ENCODE results near the gene MCAT. TPM values are rescaled to one million over a fixed set of nuclear protein-coding genes. Genes with fewer than 3 reads are reported as not detected.
A peak's percentile ranks its signal among the peaks of the same experiment; 100 is the strongest.

Gene MCAT
- total RNA-seq, 2 experiments from 2014 or later, result 13.8 to 16.9 TPM

GRCh38 chr22:43159484-43160178, 16.4 kb upstream of the MCAT start:
- CTCF ChIA-PET, result interaction anchor here (0.5 kb wide), 1 partner anchor 15 kb away, joined by 3 read pairs; no protein-coding TSS in a partner anchor
- DNase-seq (no peak), ATAC-seq (no peak)
- intact Hi-C loops (cut with DNase I, micrococcal nuclease), result no loop called here
- no peak overlapping the region for H3K27ac Mint-ChIP-seq
- no peaks in the 10 kb centered on the region for H3K9me3 Mint-ChIP-seq (ENCODE audit: low read depth)
- H3K27me3 Mint-ChIP-seq, result no peaks in the 10 kb centered on the region
- H3K4me1 Mint-ChIP-seq, result peaks cover 9% of the 10 kb centered on the region
- no peak overlapping the region for H3K4me3 Mint-ChIP-seq
- H3K36me3 Mint-ChIP-seq (ENCODE audit: low read depth), result no peaks in the 10 kb centered on the region
- POLR2A ChIA-PET, result no interaction called here

GRCh38 chr22:43158778-43159483, 15.7 kb upstream of the MCAT start:
- Mint-ChIP-seq H3K27me3 (no peaks in the 10 kb centered on the region), H3K27ac (no peak overlapping the region), H3K9me3 (ENCODE audit: low read depth) (no peaks in the 10 kb centered on the region), H3K4me3 (no peak overlapping the region), H3K4me1 (peaks cover 11% of the 10 kb centered on the region), H3K36me3 (ENCODE audit: low read depth) (no peaks in the 10 kb centered on the region)
- ChIA-PET CTCF (interaction anchor here (0.5 kb wide), 1 partner anchor 15 kb away, joined by 3 read pairs; no protein-coding TSS in a partner anchor), POLR2A (no interaction called here)
- intact Hi-C loops (cut with DNase I, micrococcal nuclease), result no loop called here
- DNase-seq (no peak), ATAC-seq (no peak)

- H3K9me3 Mint-ChIP-seq (ENCODE audit: low read depth), result no peaks in the 10 kb centered on the region
- peaks cover 12% of the 10 kb centered on the region for H3K4me1 Mint-ChIP-seq
- no peak overlapping the region for H3K27ac Mint-ChIP-seq
- DNase-seq (no peak), ATAC-seq (no peak)
- no peak overlapping the region for H3K4me3 Mint-ChIP-seq
- H3K27me3 Mint-ChIP-seq, result no peaks in the 10 kb centered on the region
- POLR2A ChIA-PET, result no interaction called here
- no peaks in the 10 kb centered on the region for H3K36me3 Mint-ChIP-seq (ENCODE audit: low read depth)
- intact Hi-C loops (cut with DNase I, micrococcal nuclease), result no loop called here
- CTCF ChIA-PET, result no interaction called here
Observed at GRCh38 chr22:43157874-43158546, 14.8 kb upstream of the MCAT start.

GRCh38 chr22:43156413-43156812, 13.2 kb upstream of the MCAT start:
- ChIA-PET CTCF (no interaction called here), POLR2A (no interaction called here)
- Mint-ChIP-seq H3K27me3 (no peaks in the 10 kb centered on the region), H3K4me1 (peaks cover 14% of the 10 kb centered on the region), H3K4me3 (no peak overlapping the region), H3K36me3 (ENCODE audit: low read depth) (no peaks in the 10 kb centered on the region), H3K9me3 (ENCODE audit: low read depth) (no peaks in the 10 kb centered on the region), H3K27ac (no peak overlapping the region)
- DNase-seq, result no peak
- ATAC-seq, result no peak
- intact Hi-C loops (cut with DNase I, micrococcal nuclease), result no loop called here

- no peak overlapping the region for H3K27ac Mint-ChIP-seq
- intact Hi-C loops (cut with DNase I, micrococcal nuclease), result no loop called here
- no peak overlapping the region for H3K4me3 Mint-ChIP-seq
- no peaks in the 10 kb centered on the region for H3K36me3 Mint-ChIP-seq (ENCODE audit: low read depth)
- no peaks in the 10 kb centered on the region for H3K27me3 Mint-ChIP-seq
- no peak for ATAC-seq
- DNase-seq, result no peak
- H3K4me1 Mint-ChIP-seq, result peaks cover 17% of the 10 kb centered on the region
- POLR2A ChIA-PET, result no interaction called here
- CTCF ChIA-PET, result no interaction called here
- H3K9me3 Mint-ChIP-seq (ENCODE audit: low read depth), result no peaks in the 10 kb centered on the region
Observed at GRCh38 chr22:43155789-43156188, 12.6 kb upstream of the MCAT start.

GRCh38 chr22:43154887-43155536, 11.8 kb upstream of the MCAT start:
- no peak for ATAC-seq
- POLR2A ChIA-PET, result no interaction called here
- H3K27ac Mint-ChIP-seq, result no peak overlapping the region
- CTCF ChIA-PET, result no interaction called here
- no peak overlapping the region for H3K4me3 Mint-ChIP-seq
- no peak for DNase-seq
- intact Hi-C loops (cut with DNase I, micrococcal nuclease), result no loop called here
- no peaks in the 10 kb centered on the region for H3K9me3 Mint-ChIP-seq (ENCODE audit: low read depth)
- H3K27me3 Mint-ChIP-seq, result no peaks in the 10 kb centered on the region
- H3K4me1 Mint-ChIP-seq, result peaks cover 18% of the 10 kb centered on the region
- H3K36me3 Mint-ChIP-seq (ENCODE audit: low read depth), result no peaks in the 10 kb centered on the region

- Mint-ChIP-seq H3K27ac (no peak overlapping the region), H3K27me3 (no peaks in the 10 kb centered on the region), H3K36me3 (ENCODE audit: low read depth) (no peaks in the 10 kb centered on the region), H3K4me3 (no peak overlapping the region), H3K4me1 (peaks cover 20% of the 10 kb centered on the region), H3K9me3 (ENCODE audit: low read depth) (no peaks in the 10 kb centered on the region)
- intact Hi-C loops (cut with DNase I, micrococcal nuclease), result no loop called here
- no peak for DNase-seq
- ChIA-PET POLR2A (no interaction called here), CTCF (no interaction called here)
- no peak for ATAC-seq
Observed at GRCh38 chr22:43153899-43154298, 10.7 kb upstream of the MCAT start.

GRCh38 chr22:43152357-43153071, 9.3 kb upstream of the MCAT start:
- H3K36me3 Mint-ChIP-seq (ENCODE audit: low read depth), result no peaks in the 10 kb centered on the region
- H3K9me3 Mint-ChIP-seq (ENCODE audit: low read depth), result no peaks in the 10 kb centered on the region
- H3K27me3 Mint-ChIP-seq, result no peaks in the 10 kb centered on the region
- peak overlapping the region; percentile 78 for H3K27ac Mint-ChIP-seq
- ChIA-PET POLR2A (interaction anchor here (1.0 kb wide), 1 partner anchor 537 kb away, joined by 3 read pairs; no protein-coding TSS in a partner anchor), CTCF (interaction anchor here (0.9 kb wide), 1 partner anchor 83 kb away, joined by 5 read pairs; no protein-coding TSS in a partner anchor)
- peaks cover 29% of the 10 kb centered on the region for H3K4me1 Mint-ChIP-seq
- H3K4me3 Mint-ChIP-seq, result peak overlapping the region; percentile 88
- ATAC-seq, result peak; percentile 88
- peak; percentile 81 for DNase-seq
- intact Hi-C loops (cut with DNase I, micrococcal nuclease), result no loop called here

GRCh38 chr22:43152003-43152356, 8.8 kb upstream of the MCAT start:
- H3K4me3 Mint-ChIP-seq, result peak overlapping the region; percentile 88
- CTCF ChIA-PET, result no interaction called here
- intact Hi-C loops (cut with DNase I, micrococcal nuclease), result no loop called here
- peaks cover 2% of the 10 kb centered on the region for H3K36me3 Mint-ChIP-seq (ENCODE audit: low read depth)
- ATAC-seq, result peak; percentile 21
- POLR2A ChIA-PET, result interaction anchor here (1.0 kb wide), 1 partner anchor 536 kb away, joined by 3 read pairs; no protein-coding TSS in a partner anchor
- no peaks in the 10 kb centered on the region for H3K27me3 Mint-ChIP-seq
- H3K27ac Mint-ChIP-seq, result peak overlapping the region; percentile 78
- no peak for DNase-seq
- no peaks in the 10 kb centered on the region for H3K9me3 Mint-ChIP-seq (ENCODE audit: low read depth)
- H3K4me1 Mint-ChIP-seq, result peaks cover 34% of the 10 kb centered on the region

GRCh38 chr22:43151251-43152002, 8.2 kb upstream of the MCAT start, which contains the start of gene TSPO:
TSPO (plus strand) TSS chr22:43151559; CDS start chr22:43159239, 7,680 bp downstream.
- H3K36me3 Mint-ChIP-seq (ENCODE audit: low read depth), result peaks cover 2% of the 10 kb centered on the region
- DNase-seq (peak; percentile 81), ATAC-seq (peak; percentile 58)
- no peaks in the 10 kb centered on the region for H3K9me3 Mint-ChIP-seq (ENCODE audit: low read depth)
- intact Hi-C loops (cut with DNase I, micrococcal nuclease), result loop anchor here in 1 of 2 experiments (1.0 kb wide), 4 partner anchors 8 to 502 kb away; partner anchors contain the start of genes CYB5R3, MCAT, TTLL1 and TTLL12
- peak within 1 kb of the TSS; percentile 90 for H3K27ac Mint-ChIP-seq
- ChIA-PET CTCF (no interaction called here), POLR2A (interaction anchor here (0.9 to 1.0 kb wide), 2 partner anchors 37 to 536 kb away, joined by 3 read pairs; no protein-coding TSS in a partner anchor)
- no peaks in the 10 kb centered on the region for H3K27me3 Mint-ChIP-seq
- H3K4me1 Mint-ChIP-seq, result peaks cover 35% of the 10 kb centered on the region
- H3K4me3 Mint-ChIP-seq, result peak within 1 kb of the TSS; percentile 88
